Purkinje cell (primary cell): ENCODE results near the gene LIPN. TPM values are rescaled to one million over a fixed set of nuclear protein-coding genes. Genes with fewer than 3 reads are reported as not detected.

ENCODE experiments used
- polyA plus RNA-seq: library from polyadenylated mRNA; unstranded; fragments of >200 nt; fragmentation: Nextera tagmentation; gene quantifications from 2 replicates; pipeline ENCODE4 v1.2.1, GENCODE V29; 2014

The LIPN gene
- polyA plus RNA-seq, result not detected in 2 replicates

GRCh38 chr10:88759366-88760101 lies at the start of gene LIPN:
TSS of gene LIPN (plus strand) at chr10:88760020. CDS start at chr10:88761406, 1,386 bp downstream.

GRCh38 chr10:88802523-88803285 lies 42.9 kb downstream of the LIPN start, which contains the start of gene LIPM:
TSS of gene LIPM (plus strand) at chr10:88802730. CDS start at chr10:88802897, 167 bp downstream.

Other genes starting within 250 kb of the LIPN start
- gene RNLS, start 176.7 kb upstream of the LIPN start, polyA plus RNA-seq, result 9.4 and 12.3 TPM in 2 replicates
- not detected in 2 replicates for gene LIPJ, start 173.3 kb upstream of the LIPN start, polyA plus RNA-seq
- not detected in 2 replicates for gene LIPF, start 95.6 kb upstream of the LIPN start, polyA plus RNA-seq
- not detected in 2 replicates for gene LIPK, start 53.8 kb upstream of the LIPN start, polyA plus RNA-seq
- not detected in 2 replicates for gene LIPM, start 42.7 kb downstream of the LIPN start, polyA plus RNA-seq
- not detected in 2 replicates for gene ANKRD22, start 91.8 kb downstream of the LIPN start, polyA plus RNA-seq
- gene STAMBPL1, start 120.2 kb downstream of the LIPN start, polyA plus RNA-seq, result 16.4 and 24.9 TPM in 2 replicates
- 2.0 TPM in 1 of 2 replicates, not detected in the other for gene ACTA2, start 192.8 kb downstream of the LIPN start, polyA plus RNA-seq
- gene FAS, start 230.8 kb downstream of the LIPN start, polyA plus RNA-seq, result not detected in 2 replicates